Motor neuron (in vitro differentiated cells): ENCODE data around the gene COQ8B. TPM values are rescaled to one million over a fixed set of nuclear protein-coding genes. Genes with fewer than 3 reads are reported as not detected.
A peak's percentile ranks its signal among the peaks of the same experiment; 100 is the strongest.

Source experiments
- ATAC-seq, 8 experiments: fragments of 200-7000 bp; cut with Tn5 transposase; replicated peaks in 6 of 8; 2 replicates each; pipeline ENCODE4 v1.8.0; 2021; ENCODE audit warnings: mild to moderate bottlenecking in 8 of 8, moderate library complexity in 8 of 8
- H3K27ac ChIP-seq, 2 donors: fragments of 250-450 bp; sonication (Bioruptor Pico); 2 replicates each; pipeline ENCODE4 v1.9.0; 2021; ENCODE audit warnings: antibody characterized with exemption in 2 of 2, mild to moderate bottlenecking in 2 of 2, moderate library complexity in 1 of 2
- H3K4me1 ChIP-seq, 2 donors: fragments of 250-450 bp; sonication (Bioruptor Pico); replicated peaks in 1 of 2; 2 replicates each; pipeline ENCODE4 v1.6.1; 2021; ENCODE audit warnings: antibody characterized with exemption in 2 of 2, mild to moderate bottlenecking in 2 of 2, moderate library complexity in 1 of 2
- H3K4me3 ChIP-seq, 5 donors: fragments of 250-450 bp; sonication (Bioruptor Pico); 2 replicates each; pipeline ENCODE4 v1.9.0; 2021; ENCODE audit warnings: antibody characterized with exemption in 5 of 5, mild to moderate bottlenecking in 5 of 5, moderate library complexity in 4 of 5
- WGBS, 10 experiments: fragments of 450-650 bp; shearing (Covaris generic); methylation state at CpG; one replicate each; pipeline ENCODE4 v1.0.0; 2022; 5-methylcytosine and 5-hydroxymethylcytosine counted together
- in situ Hi-C, 9 experiments: fragments of 400-800 bp; cut with MboI; loops; one replicate each; pipeline ENCODE4 v1.15.0; 2021; ENCODE audit warnings: low sequenced_read_pairs in 9 of 9, low pct_unique_long_range_greater_than_20kb in 2 of 9; ENCODE audit not compliant: unreplicated experiment in 9 of 9
- total RNA-seq, 8 experiments: library from RNA; unstranded; fragments of 300-600 nt; gene quantifications; 2 replicates each; pipeline versions ENCODE4 v1.2.3 to v1.2.4, GENCODE V29; 2022

The COQ8B gene
- total RNA-seq, 8 experiments from 2014 or later: 27.6 to 53.1 (median 32.8) TPM

- Histone ChIP-seq H3K4me3 (peak within 1 kb of the TSS; percentile 59 to 90 (median 77)), H3K4me1 (peaks cover 10 to 12% of the 10 kb centered on the region in 2 donors), H3K27ac (peak within 1 kb of the TSS; percentile 81 to 89)
- 0 to 8% (median 0%) methylated on average over 1 to 32 of the region's 46 CpGs; no CpG with 5 or more reads in 1 of the 10 experiments for WGBS, 10 experiments
- in situ Hi-C loops: no loop called here
- peak; percentile 73 to 83 (median 78) for ATAC-seq
Observed at GRCh38 chr19:40750874-40751537, 34.3 kb upstream of the COQ8B start, which contains the start of gene SNRPA. Gene SNRPA (plus strand): TSS chr19:40751203. CDS start chr19:40751409, 206 bp downstream.

GRCh38 chr19:40750058-40750873 is 33.6 kb upstream of the COQ8B start, which contains the start of gene ACTMAP:
Gene ACTMAP (minus strand): TSS chr19:40750477. CDS start chr19:40749803, 674 bp downstream.
- peak; percentile 80 to 94 (median 92) for ATAC-seq
- peak within 1 kb of the TSS; percentile 81 to 89 for H3K27ac ChIP-seq
- 0 to 2% (median 0%) methylated on average over 1 to 17 of the region's 43 CpGs; no CpG with 5 or more reads in 1 of the 10 experiments for WGBS, 10 experiments
- H3K4me1 ChIP-seq: peaks cover 10 to 12% of the 10 kb centered on the region in 2 donors
- peak within 1 kb of the TSS; percentile 59 to 90 (median 77) for H3K4me3 ChIP-seq
- in situ Hi-C loops: no loop called here

GRCh38 chr19:40747536-40747935 is 30.9 kb upstream of the COQ8B start:
- H3K27ac ChIP-seq: no peak overlapping the region
- ATAC-seq: no peak
- H3K4me3 ChIP-seq: no peak overlapping the region
- WGBS, 10 experiments: 83 to 100% (median 97%) methylated on average over 1 to 5 of the region's 7 CpGs; no CpG with 5 or more reads in 4 of the 10 experiments
- in situ Hi-C loops: no loop called here
- peaks cover 10 to 12% of the 10 kb centered on the region in 2 donors for H3K4me1 ChIP-seq

- no peak overlapping the region for H3K27ac ChIP-seq
- 69 to 100% (median 78%) methylated on average over 1 to 4 of the region's 7 CpGs; no CpG with 5 or more reads in 4 of the 10 experiments for WGBS, 10 experiments
- in situ Hi-C loops: no loop called here
- no peak for ATAC-seq
- H3K4me3 ChIP-seq: no peak overlapping the region
- peaks cover 7 to 12% of the 10 kb centered on the region in 2 donors for H3K4me1 ChIP-seq
Observed at GRCh38 chr19:40745402-40745780, 28.7 kb upstream of the COQ8B start.

- peaks cover 7 to 12% of the 10 kb centered on the region in 2 donors for H3K4me1 ChIP-seq
- no peak overlapping the region for H3K4me3 ChIP-seq
- in situ Hi-C loops: no loop called here
- peak in 2 of 8 experiments; percentile 10 to 11 for ATAC-seq
- H3K27ac ChIP-seq: no peak overlapping the region
- 67 to 93% (median 80%) methylated on average over 1 to 11 of the region's 17 CpGs; no CpG with 5 or more reads in 4 of the 10 experiments for WGBS, 10 experiments
Observed at GRCh38 chr19:40744554-40745401, 28.1 kb upstream of the COQ8B start.

GRCh38 chr19:40743926-40744325 is 27.2 kb upstream of the COQ8B start:
- H3K27ac ChIP-seq: no peak overlapping the region
- H3K4me1 ChIP-seq: peaks cover 0 to 3% of the 10 kb centered on the region in 2 donors
- ATAC-seq: no peak
- no peak overlapping the region for H3K4me3 ChIP-seq
- WGBS, 10 experiments: 72 to 100% (median 92%) methylated on average over 1 to 7 of the region's 10 CpGs; no CpG with 5 or more reads in 3 of the 10 experiments
- in situ Hi-C loops: no loop called here

- Histone ChIP-seq H3K4me3 (no peak overlapping the region), H3K27ac (no peak overlapping the region), H3K4me1 (no peaks in the 10 kb centered on the region)
- in situ Hi-C loops: no loop called here
- no peak for ATAC-seq
- WGBS, 10 experiments: 57 to 100% (median 97%) methylated on average over 2 to 7 of the region's 12 CpGs; no CpG with 5 or more reads in 4 of the 10 experiments
Observed at GRCh38 chr19:40742886-40743285, 26.2 kb upstream of the COQ8B start.

GRCh38 chr19:40742477-40742876 is 25.8 kb upstream of the COQ8B start:
- in situ Hi-C loops: no loop called here
- WGBS, 10 experiments: 92 to 100% (median 95%) methylated on average over 1 to 6 of the region's 17 CpGs; no CpG with 5 or more reads in 6 of the 10 experiments
- peak overlapping the region in 1 of 2 donors; percentile 37 for H3K27ac ChIP-seq
- no peaks in the 10 kb centered on the region for H3K4me1 ChIP-seq
- ATAC-seq: peak in 5 of 8 experiments; percentile 9 to 33 (median 15)
- H3K4me3 ChIP-seq: no peak overlapping the region

GRCh38 chr19:40741527-40742390 is 25.1 kb upstream of the COQ8B start:
- no peaks in the 10 kb centered on the region for H3K4me1 ChIP-seq
- peak overlapping the region; percentile 33 to 37 for H3K27ac ChIP-seq
- ATAC-seq: peak in 4 of 8 experiments; percentile 4 to 23 (median 13)
- in situ Hi-C loops: no loop called here
- no peak overlapping the region for H3K4me3 ChIP-seq
- 40 to 93% (median 80%) methylated on average over 1 to 7 of the region's 10 CpGs; no CpG with 5 or more reads in 5 of the 10 experiments for WGBS, 10 experiments

- no peaks in the 10 kb centered on the region for H3K4me1 ChIP-seq
- 0 to 90% (median 85%) methylated on average over 2 to 5 of the region's 6 CpGs; no CpG with 5 or more reads in 6 of the 10 experiments for WGBS, 10 experiments
- in situ Hi-C loops: no loop called here
- peak in 3 of 8 experiments; percentile 76 to 82 (median 81) for ATAC-seq
- no peak overlapping the region for H3K4me3 ChIP-seq
- peak overlapping the region in 1 of 2 donors; percentile 39 for H3K27ac ChIP-seq
Observed at GRCh38 chr19:40740747-40741146, 24.1 kb upstream of the COQ8B start.

GRCh38 chr19:40739871-40740703 is 23.4 kb upstream of the COQ8B start:
- WGBS, 10 experiments: 15 to 100% (median 80%) methylated on average over 1 to 4 of the region's 16 CpGs; no CpG with 5 or more reads in 4 of the 10 experiments
- no peak overlapping the region for H3K4me3 ChIP-seq
- peak overlapping the region in 1 of 2 donors; percentile 39 for H3K27ac ChIP-seq
- ATAC-seq: peak in 6 of 8 experiments; percentile 6 to 63 (median 42)
- H3K4me1 ChIP-seq: no peaks in the 10 kb centered on the region
- in situ Hi-C loops: no loop called here
